Endothelial cell (in vitro differentiated cells): ENCODE data around the gene TP53I13. TPM values are rescaled to one million over a fixed set of nuclear protein-coding genes. Genes with fewer than 3 reads are reported as not detected.
A peak's percentile ranks its signal among the peaks of the same experiment; 100 is the strongest.

Experiments
- DNase-seq: peaks from one replicate; pipeline ENCODE4 v3.0.0; 2021; ENCODE audit warnings: low spot score
- H3K27ac Mint-ChIP-seq: one replicate; pipeline ENCODE4 v1.8.0; 2021; ENCODE audit warnings: mixed read lengths, inconsistent platforms; ENCODE audit not compliant: unreplicated experiment
- H3K27me3 Mint-ChIP-seq: one replicate; pipeline ENCODE4 v1.8.0; 2021; ENCODE audit warnings: mild to moderate bottlenecking, moderate library complexity, mixed read lengths, inconsistent platforms; ENCODE audit not compliant: unreplicated experiment
- H3K36me3 Mint-ChIP-seq: one replicate; pipeline ENCODE4 v1.8.0; 2021; ENCODE audit warnings: mild to moderate bottlenecking, low read depth, mixed read lengths, inconsistent platforms; ENCODE audit not compliant: unreplicated experiment
- H3K4me1 Mint-ChIP-seq: one replicate; pipeline ENCODE4 v1.8.0; 2021; ENCODE audit warnings: mild to moderate bottlenecking, mixed read lengths, inconsistent platforms; ENCODE audit not compliant: unreplicated experiment
- H3K4me3 Mint-ChIP-seq: one replicate; pipeline ENCODE4 v1.8.0; 2021; ENCODE audit warnings: mild to moderate bottlenecking, mixed read lengths, inconsistent platforms; ENCODE audit not compliant: unreplicated experiment
- H3K9me3 Mint-ChIP-seq: one replicate; pipeline ENCODE4 v1.8.0; 2021; ENCODE audit warnings: mixed read lengths, inconsistent platforms; ENCODE audit not compliant: unreplicated experiment
- total RNA-seq: library from RNA; stranded (reverse); fragmentation: NEBNext Ultra II Directional; extraction: Animal tissue kit (Norgen Biotek cat#: 25700); gene quantifications from one replicate; pipeline ENCODE4 v1.2.1, GENCODE V29; 2021; ENCODE audit not compliant: unreplicated experiment
- TF ChIP-seq, protein P1 (sequence below): fragments of 200-600 bp; sonication (generic); IDR thresholded peaks from one replicate; pipeline ENCODE4 v1.5.0; 2021; ENCODE audit warnings: antibody characterized with exemption; ENCODE audit not compliant: unreplicated experiment

Gene TP53I13
- total RNA-seq, 1 donor from 2014 or later, result 15.7 TPM

GRCh38 chr17:29570521-29570920 is 2.0 kb downstream of the TP53I13 start:
- no peak for DNase-seq
- TF ChIP-seq, protein P1, sequence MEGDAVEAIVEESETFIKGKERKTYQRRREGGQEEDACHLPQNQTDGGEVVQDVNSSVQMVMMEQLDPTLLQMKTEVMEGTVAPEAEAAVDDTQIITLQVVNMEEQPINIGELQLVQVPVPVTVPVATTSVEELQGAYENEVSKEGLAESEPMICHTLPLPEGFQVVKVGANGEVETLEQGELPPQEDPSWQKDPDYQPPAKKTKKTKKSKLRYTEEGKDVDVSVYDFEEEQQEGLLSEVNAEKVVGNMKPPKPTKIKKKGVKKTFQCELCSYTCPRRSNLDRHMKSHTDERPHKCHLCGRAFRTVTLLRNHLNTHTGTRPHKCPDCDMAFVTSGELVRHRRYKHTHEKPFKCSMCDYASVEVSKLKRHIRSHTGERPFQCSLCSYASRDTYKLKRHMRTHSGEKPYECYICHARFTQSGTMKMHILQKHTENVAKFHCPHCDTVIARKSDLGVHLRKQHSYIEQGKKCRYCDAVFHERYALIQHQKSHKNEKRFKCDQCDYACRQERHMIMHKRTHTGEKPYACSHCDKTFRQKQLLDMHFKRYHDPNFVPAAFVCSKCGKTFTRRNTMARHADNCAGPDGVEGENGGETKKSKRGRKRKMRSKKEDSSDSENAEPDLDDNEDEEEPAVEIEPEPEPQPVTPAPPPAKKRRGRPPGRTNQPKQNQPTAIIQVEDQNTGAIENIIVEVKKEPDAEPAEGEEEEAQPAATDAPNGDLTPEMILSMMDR, result no peak
- Mint-ChIP-seq H3K9me3 (no peaks in the 10 kb centered on the region), H3K36me3 (peaks cover 16% of the 10 kb centered on the region), H3K27me3 (peaks cover 12% of the 10 kb centered on the region), H3K4me3 (peak overlapping the region; percentile 44), H3K4me1 (peaks cover 5% of the 10 kb centered on the region), H3K27ac (no peak overlapping the region)

DNA sequence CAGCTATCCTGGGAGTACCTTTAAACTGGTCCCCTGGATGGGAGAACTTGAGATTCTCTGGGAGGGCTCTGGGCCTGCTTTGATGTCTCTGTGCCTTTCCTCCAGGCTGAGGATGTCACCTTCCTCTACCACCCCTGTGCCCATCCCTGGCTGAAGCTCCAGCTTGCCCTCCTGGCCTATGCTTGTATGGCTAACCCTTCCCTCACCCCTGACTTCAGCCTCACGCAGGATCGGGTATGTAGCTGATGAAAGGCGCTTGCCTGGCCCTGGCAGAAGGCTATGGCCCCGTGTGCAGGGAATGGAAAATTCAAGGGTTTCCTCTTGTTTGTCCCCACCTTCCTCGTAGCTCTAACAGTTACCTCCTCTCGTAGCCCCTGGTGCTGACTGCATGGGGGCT is 3.0 kb downstream of the TP53I13 start:
- TF ChIP-seq, protein P1, result no peak

GRCh38 chr17:29571883-29572681 is 3.6 kb downstream of the TP53I13 start:
- TF ChIP-seq, protein P1, result no peak
- H3K4me1 Mint-ChIP-seq, result peaks cover 5% of the 10 kb centered on the region
- H3K9me3 Mint-ChIP-seq, result no peaks in the 10 kb centered on the region
- no peak overlapping the region for H3K27ac Mint-ChIP-seq
- H3K36me3 Mint-ChIP-seq, result peaks cover 16% of the 10 kb centered on the region
- H3K27me3 Mint-ChIP-seq, result peaks cover 8% of the 10 kb centered on the region
- no peak overlapping the region for H3K4me3 Mint-ChIP-seq
- no peak for DNase-seq

More for the DNA sequence above, 3.0 kb downstream of the TP53I13 start:
- H3K27me3 Mint-ChIP-seq, result peaks cover 7% of the 10 kb centered on the region
- no peak overlapping the region for H3K27ac Mint-ChIP-seq
- no peaks in the 10 kb centered on the region for H3K9me3 Mint-ChIP-seq
- no peak for DNase-seq
- peaks cover 16% of the 10 kb centered on the region for H3K36me3 Mint-ChIP-seq
- peaks cover 5% of the 10 kb centered on the region for H3K4me1 Mint-ChIP-seq
- no peak overlapping the region for H3K4me3 Mint-ChIP-seq

GRCh38 chr17:29572691-29573557 is 4.4 kb downstream of the TP53I13 start:
- TF ChIP-seq, protein P1, result peak; percentile 70
- Mint-ChIP-seq H3K4me3 (peak overlapping the region; percentile 56), H3K9me3 (no peaks in the 10 kb centered on the region), H3K27ac (peak overlapping the region; percentile 48), H3K27me3 (peaks cover 8% of the 10 kb centered on the region), H3K4me1 (peaks cover 5% of the 10 kb centered on the region), H3K36me3 (peaks cover 16% of the 10 kb centered on the region)
- peak; percentile 82 for DNase-seq
